Measurements from ENCODE around the gene SAMD10. TPM values are rescaled to one million over a fixed set of nuclear protein-coding genes. Genes with fewer than 3 reads are reported as not detected.

SAMD10 gene
- total RNA-seq, 1 donor from 2014 or later = 7.4 TPM

DNA sequence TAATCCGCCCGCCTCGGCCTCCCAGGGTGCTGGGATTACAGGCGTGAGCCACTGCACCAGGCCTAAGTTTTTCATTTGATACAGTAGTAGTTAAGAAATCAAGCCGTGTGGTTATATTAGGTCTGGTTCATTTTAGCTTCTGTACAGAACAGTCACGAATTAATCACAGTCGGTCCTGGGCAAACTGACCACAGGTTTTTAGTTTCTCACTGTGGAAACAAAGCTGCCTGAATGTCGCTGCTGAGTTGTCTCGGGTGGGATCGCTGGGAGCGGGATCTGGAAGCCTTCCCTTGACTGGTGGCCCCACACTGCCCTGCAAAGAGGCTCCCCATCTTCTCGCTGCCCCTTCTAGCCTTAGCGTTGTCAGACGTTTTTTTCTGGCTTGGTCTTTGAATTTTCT, 41.8 kb downstream of the SAMD10 start:
- no peaks in the 10 kb centered on the region for H3K4me1 Mint-ChIP-seq (ENCODE audit: unreplicated experiment)
- TF ChIP-seq CTCF (conservative IDR thresholded peaks at IDR 0.05) = no peak
- no peaks in the 10 kb centered on the region for H3K9me3 Mint-ChIP-seq
- no peak overlapping the region for H3K4me3 Mint-ChIP-seq
- no peak overlapping the region for H3K27ac Mint-ChIP-seq
- no peaks in the 10 kb centered on the region for H3K27me3 Mint-ChIP-seq
- peaks cover 14% of the 10 kb centered on the region for H3K36me3 Mint-ChIP-seq
- DNase-seq (ENCODE audit: extremely low spot score, unreplicated experiment) = no peak

- no peak for DNase-seq (ENCODE audit: extremely low spot score, unreplicated experiment)
- H3K27ac Mint-ChIP-seq = no peak overlapping the region
- H3K27me3 Mint-ChIP-seq = no peaks in the 10 kb centered on the region
- H3K4me3 Mint-ChIP-seq = no peak overlapping the region
- no peak for TF ChIP-seq CTCF (conservative IDR thresholded peaks at IDR 0.05)
- H3K36me3 Mint-ChIP-seq = peaks cover 27% of the 10 kb centered on the region
- no peaks in the 10 kb centered on the region for H3K9me3 Mint-ChIP-seq
- no peaks in the 10 kb centered on the region for H3K4me1 Mint-ChIP-seq (ENCODE audit: unreplicated experiment)
These were observed 44.0 kb downstream of the SAMD10 start for GRCh38 chr20:63935447-63935846.

DNA sequence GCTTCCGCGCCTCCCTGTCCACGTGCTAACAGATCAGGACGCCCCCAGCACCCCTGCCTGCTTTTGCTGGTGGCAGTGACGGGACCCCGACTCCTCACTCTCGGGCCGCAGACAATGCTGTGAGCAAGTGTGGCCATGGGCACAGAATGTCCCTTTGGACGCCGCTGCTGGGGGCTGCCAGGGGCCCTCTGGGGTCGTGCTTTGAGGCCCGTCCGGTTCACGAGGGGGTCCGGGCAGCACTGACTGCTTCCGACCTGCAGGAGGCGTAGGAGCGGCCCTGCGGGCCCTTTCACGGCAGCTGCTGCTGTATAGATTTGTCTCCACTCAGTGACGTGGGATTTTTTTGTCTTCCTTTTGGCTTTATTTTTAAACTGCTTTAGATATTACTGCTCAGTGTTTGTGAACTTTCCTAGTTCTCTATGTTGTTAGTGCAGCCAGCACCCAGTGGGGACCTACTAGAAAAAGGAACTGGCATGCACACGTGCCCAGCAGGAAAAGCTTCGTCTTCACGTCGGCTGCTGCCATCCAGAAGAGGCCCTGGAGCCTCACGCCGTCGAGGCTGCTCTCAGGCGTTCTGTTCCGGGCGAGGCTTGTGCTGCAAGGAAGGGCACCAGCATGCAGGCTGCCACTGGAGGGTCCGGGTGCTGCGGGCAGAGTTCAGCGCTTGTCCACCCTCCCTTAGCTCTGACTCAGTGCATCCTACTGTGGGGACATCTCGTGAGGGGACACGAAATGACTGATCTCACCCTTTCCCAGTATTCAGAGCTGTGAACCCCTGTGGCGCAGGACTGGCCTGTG, 45.0 kb downstream of the SAMD10 start:
- H3K9me3 Mint-ChIP-seq = no peaks in the 10 kb centered on the region
- no peaks in the 10 kb centered on the region for H3K4me1 Mint-ChIP-seq (ENCODE audit: unreplicated experiment)
- H3K4me3 Mint-ChIP-seq = no peak overlapping the region
- no peaks in the 10 kb centered on the region for H3K27me3 Mint-ChIP-seq
- no peak for DNase-seq (ENCODE audit: extremely low spot score, unreplicated experiment)
- no peak overlapping the region for H3K27ac Mint-ChIP-seq
- peak; percentile 69 for TF ChIP-seq CTCF (conservative IDR thresholded peaks at IDR 0.05)
- peaks cover 27% of the 10 kb centered on the region for H3K36me3 Mint-ChIP-seq

DNA sequence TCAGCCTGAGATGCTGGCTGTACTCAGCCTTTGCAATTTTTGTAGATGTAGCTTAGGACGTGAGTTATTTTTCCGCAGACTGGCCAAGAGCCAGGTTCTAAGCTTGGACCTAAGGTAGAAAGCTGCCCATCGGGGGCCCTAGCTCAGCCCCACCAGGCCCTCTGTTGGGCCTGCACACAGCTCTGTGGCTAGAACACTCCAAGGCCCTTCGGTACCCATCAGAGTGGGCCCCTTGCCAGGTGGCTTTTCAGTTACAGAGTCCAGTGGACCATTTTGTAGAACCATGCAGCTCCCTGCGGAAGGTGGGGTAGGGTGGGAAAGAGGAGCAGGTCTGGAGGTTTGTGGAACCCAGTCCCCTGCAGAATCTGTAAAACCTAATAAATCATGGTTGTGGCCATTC, 45.8 kb downstream of the SAMD10 start:
- Mint-ChIP-seq H3K27ac (no peak overlapping the region), H3K27me3 (no peaks in the 10 kb centered on the region), H3K4me1 (ENCODE audit: unreplicated experiment) (no peaks in the 10 kb centered on the region), H3K9me3 (no peaks in the 10 kb centered on the region), H3K36me3 (peaks cover 30% of the 10 kb centered on the region), H3K4me3 (no peak overlapping the region)
- DNase-seq (ENCODE audit: extremely low spot score, unreplicated experiment) = no peak
- TF ChIP-seq CTCF (conservative IDR thresholded peaks at IDR 0.05) = no peak

DNA sequence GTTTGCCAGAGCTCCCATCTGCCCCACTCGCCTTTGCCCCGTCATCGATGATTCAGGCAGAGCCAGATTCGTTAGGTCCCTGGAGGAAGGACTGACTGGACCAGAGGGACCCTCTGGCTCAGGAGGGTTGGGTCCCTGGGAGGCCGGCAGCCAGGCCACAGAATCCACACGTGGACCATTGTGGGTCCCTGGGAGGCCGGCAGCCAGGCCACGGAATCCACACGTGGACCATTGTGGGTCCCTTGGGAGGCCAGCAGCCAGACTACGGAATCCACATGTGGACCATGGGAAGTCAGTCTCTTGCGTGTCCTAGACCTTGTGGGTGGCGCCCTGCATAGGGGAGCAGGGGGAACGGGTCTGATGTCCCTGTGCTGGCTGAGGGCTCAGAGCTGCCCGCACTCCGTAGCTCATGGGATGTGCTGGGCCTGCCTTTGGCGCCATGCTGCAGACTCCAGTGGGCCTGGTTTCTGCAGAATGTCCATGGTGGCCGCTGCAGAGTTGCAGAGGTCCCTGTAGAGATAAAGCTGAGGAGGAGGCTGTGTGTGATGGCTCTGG, 46.8 kb downstream of the SAMD10 start:
- no peaks in the 10 kb centered on the region for H3K9me3 Mint-ChIP-seq
- no peak overlapping the region for H3K27ac Mint-ChIP-seq
- H3K36me3 Mint-ChIP-seq = peaks cover 29% of the 10 kb centered on the region
- H3K27me3 Mint-ChIP-seq = no peaks in the 10 kb centered on the region
- no peak for TF ChIP-seq CTCF (conservative IDR thresholded peaks at IDR 0.05)
- DNase-seq (ENCODE audit: extremely low spot score, unreplicated experiment) = no peak
- H3K4me1 Mint-ChIP-seq (ENCODE audit: unreplicated experiment) = no peaks in the 10 kb centered on the region
- no peak overlapping the region for H3K4me3 Mint-ChIP-seq

Measured in type B pancreatic cell (in vitro differentiated cells).